WTC11 (cell line): ENCODE data around the gene DCAF17. TPM values are rescaled to one million over a fixed set of nuclear protein-coding genes. Genes with fewer than 3 reads are reported as not detected.

Experiments used
- ATAC-seq: fragments of 200-7000 bp; cut with Tn5 transposase; 2 replicates; pipeline ENCODE4 v1.10.0; 2021; ENCODE audit warnings: mild to moderate bottlenecking, moderate library complexity
- CTCF ChIA-PET: fragments of 300-600 bp; sonication (Branson Sonifier 250); formaldehyde crosslinking; loops from one replicate; lab custom pipeline; 2021; ENCODE audit warnings: antibody characterized with exemption; lab: Charles Lee
- POLR2A ChIA-PET: fragments of 350-600 bp; sonication (Branson Sonifier 250); formaldehyde crosslinking; loops from one replicate; lab custom pipeline; 2021; ENCODE audit warnings: antibody characterized with exemption; lab: Charles Lee
- DNase-seq: peaks from one replicate; pipeline ENCODE4 v3.0.0; 2021; ENCODE audit warnings: low spot score
- H3K27ac Mint-ChIP-seq: 2 replicates; pipeline ENCODE4 v1.8.0; 2021; ENCODE audit warnings: mixed read lengths
- H3K27me3 Mint-ChIP-seq: 2 replicates; pipeline ENCODE4 v1.8.0; 2021; ENCODE audit warnings: low read depth, mild to moderate bottlenecking, moderate library complexity, mixed read lengths
- H3K36me3 Mint-ChIP-seq: 2 replicates; pipeline ENCODE4 v1.8.0; 2021; ENCODE audit warnings: mixed read lengths
- H3K4me1 Mint-ChIP-seq: 2 replicates; pipeline ENCODE4 v1.8.0; 2022; ENCODE audit warnings: mixed read lengths
- H3K4me3 Mint-ChIP-seq: 2 replicates; pipeline ENCODE4 v1.8.0; 2021; ENCODE audit warnings: mild to moderate bottlenecking, moderate library complexity, mixed read lengths
- H3K9me3 Mint-ChIP-seq: 2 replicates; pipeline ENCODE4 v1.8.0; 2021; ENCODE audit warnings: mixed read lengths
- AFF4 ChIP-seq: sonication (generic); formaldehyde crosslinking; IDR thresholded peaks from 2 replicates; pipeline ENCODE4 v1.8.1; 2023; ENCODE audit warnings: mild to moderate bottlenecking, missing genetic modification reagents, borderline replicate concordance
- ATF1 ChIP-seq: sonication (generic); formaldehyde crosslinking; IDR thresholded peaks from 2 replicates; pipeline ENCODE4 v1.8.1; 2023; ENCODE audit warnings: mild to moderate bottlenecking, moderate library complexity, missing genetic modification reagents
- ATF2 ChIP-seq: sonication (generic); formaldehyde crosslinking; IDR thresholded peaks from 2 replicates; pipeline ENCODE4 v1.8.1; 2022; ENCODE audit warnings: low read depth, missing genetic modification reagents, borderline replicate concordance
- E2F4 ChIP-seq: sonication (generic); formaldehyde crosslinking; IDR thresholded peaks from 2 replicates; pipeline ENCODE4 v1.8.1; 2022; ENCODE audit warnings: low read depth, mild to moderate bottlenecking, moderate library complexity, missing genetic modification reagents, borderline replicate concordance
- ELF4 ChIP-seq: sonication (generic); formaldehyde crosslinking; IDR thresholded peaks from 2 replicates; pipeline ENCODE4 v1.8.1; 2022; ENCODE audit warnings: low read depth, mild to moderate bottlenecking, moderate library complexity, missing genetic modification reagents
- ESRRA ChIP-seq: sonication (generic); formaldehyde crosslinking; IDR thresholded peaks from 2 replicates; pipeline ENCODE4 v1.8.1; 2022; ENCODE audit warnings: mild to moderate bottlenecking, missing genetic modification reagents, borderline replicate concordance
- HMGXB4 ChIP-seq: sonication (generic); formaldehyde crosslinking; IDR thresholded peaks from 2 replicates; pipeline ENCODE4 v1.8.1; 2023; ENCODE audit warnings: mild to moderate bottlenecking, moderate library complexity, missing genetic modification reagents
- IRF2 ChIP-seq: sonication (generic); formaldehyde crosslinking; IDR thresholded peaks from 2 replicates; pipeline ENCODE4 v1.8.0; 2022; ENCODE audit warnings: low read depth, missing genetic modification reagents, borderline replicate concordance
- KAT7 ChIP-seq: sonication (generic); formaldehyde crosslinking; IDR thresholded peaks from 2 replicates; pipeline ENCODE4 v1.8.1; 2023; ENCODE audit warnings: missing genetic modification reagents, mild to moderate bottlenecking, borderline replicate concordance
- MXD4 ChIP-seq: fragments of 250-450 bp; sonication (Bioruptor Pico); IDR thresholded peaks from 2 replicates; pipeline ENCODE4 v1.8.0; 2021; ENCODE audit warnings: mild to moderate bottlenecking, moderate library complexity, borderline replicate concordance
- NFATC4 ChIP-seq: fragments of 250-450 bp; sonication (Bioruptor Pico); IDR thresholded peaks from 2 replicates; pipeline ENCODE4 v1.9.0; 2021; ENCODE audit warnings: mild to moderate bottlenecking
- PREB ChIP-seq: sonication (generic); formaldehyde crosslinking; IDR thresholded peaks from 2 replicates; pipeline ENCODE4 v1.8.1; 2022; ENCODE audit warnings: mild to moderate bottlenecking, missing genetic modification reagents, moderate library complexity, borderline replicate concordance
- ZMAT4 ChIP-seq: fragments of 250-450 bp; sonication (Bioruptor Pico); IDR thresholded peaks from 2 replicates; pipeline ENCODE4 v1.9.0; 2021; ENCODE audit warnings: mild to moderate bottlenecking
- ZSCAN18 ChIP-seq: fragments of 250-450 bp; sonication (Bioruptor Pico); IDR thresholded peaks from 2 replicates; pipeline ENCODE4 v2.1.2; 2022; ENCODE audit warnings: mild to moderate bottlenecking, moderate library complexity
- total RNA-seq: library from RNA; stranded (reverse); gene quantifications from 3 replicates; pipeline ENCODE4 v1.2.3, GENCODE V29; 2021

Gene DCAF17
- total RNA-seq, 1 experiment from 2014 or later = 27.2 TPM

- TF ChIP-seq E2F4 (CRISPR knock-in tag) = no peak
- no peak for TF ChIP-seq ELF4 (CRISPR knock-in tag)
- TF ChIP-seq, all 79 proteins: peak for 2
Measured at GRCh38 chr2:171416009-171416926, 17.8 kb upstream of the DCAF17 start (continued).

GRCh38 chr2:171419333-171419732 is 14.7 kb upstream of the DCAF17 start:
- H3K27ac Mint-ChIP-seq = no peak overlapping the region
- TF ChIP-seq HMGXB4 (CRISPR knock-in tag) = no peak
- TF ChIP-seq KAT7 = no peak
- TF ChIP-seq AFF4 = no peak
- no peak for TF ChIP-seq ATF2 (CRISPR knock-in tag)
- TF ChIP-seq ATF1 (CRISPR knock-in tag) = no peak
- no peak for TF ChIP-seq ELF4 (CRISPR knock-in tag)
- TF ChIP-seq MXD4 (CRISPR knock-in tag) = no peak
- TF ChIP-seq ZSCAN18 (CRISPR knock-in tag) = no peak
- no peak for TF ChIP-seq PREB
- TF ChIP-seq ZMAT4 (CRISPR knock-in tag) = no peak
- TF ChIP-seq IRF2 (CRISPR knock-in tag) = no peak
- TF ChIP-seq ESRRA (CRISPR knock-in tag) = no peak
- no peak for TF ChIP-seq NFATC4 (CRISPR knock-in tag)
- TF ChIP-seq, all 79 proteins: peak for 0
- H3K4me1 Mint-ChIP-seq = peaks cover 19% of the 10 kb centered on the region
- CTCF ChIA-PET = no interaction called here
- no peak overlapping the region for H3K4me3 Mint-ChIP-seq
- H3K9me3 Mint-ChIP-seq = peaks cover 28% of the 10 kb centered on the region
- H3K27me3 Mint-ChIP-seq = no peaks in the 10 kb centered on the region
- POLR2A ChIA-PET = no interaction called here
- no peak for DNase-seq
- no peak for ATAC-seq
- H3K36me3 Mint-ChIP-seq = peaks cover 37% of the 10 kb centered on the region
